ENCODE data around the gene SSTR3.
A peak's percentile ranks its signal among the peaks of the same experiment; 100 is the strongest.

The SSTR3 gene

DNA sequence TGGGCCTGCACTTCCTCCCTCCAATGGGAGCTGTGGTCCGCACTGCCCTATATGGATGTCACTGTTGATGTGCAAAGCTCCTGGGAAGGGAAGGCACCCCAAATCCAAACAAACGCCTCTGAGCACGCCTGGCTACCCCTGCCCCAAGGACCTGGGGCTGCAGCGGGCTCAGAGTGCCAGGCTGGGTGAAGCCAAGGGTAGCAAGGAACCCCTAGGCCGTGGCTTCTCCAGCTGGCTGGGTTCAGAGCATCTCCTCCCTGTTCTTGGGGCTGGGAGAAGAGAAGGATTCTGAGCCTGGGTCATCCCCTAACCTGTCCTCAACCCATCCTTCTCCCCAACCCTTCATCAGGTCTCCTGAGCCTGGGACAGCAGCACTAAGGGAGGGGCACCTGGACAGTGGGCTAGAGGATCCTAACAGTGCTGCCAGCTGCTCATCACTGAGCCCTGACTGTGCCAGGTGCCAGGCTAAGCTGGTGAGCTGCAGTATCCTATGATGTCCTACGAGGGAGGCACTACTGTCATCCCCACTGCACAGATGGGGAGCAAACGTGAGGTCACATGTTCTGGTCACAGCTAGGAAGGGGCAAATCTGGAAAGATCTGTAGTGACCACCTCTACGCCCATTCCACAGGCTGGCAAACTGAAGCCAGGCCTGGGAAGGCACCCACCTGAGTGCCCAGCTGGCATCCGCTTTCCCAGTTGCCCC lies 3.0 kb downstream of the SSTR3 start:
- DNase-seq: peak; percentile 25

DNA sequence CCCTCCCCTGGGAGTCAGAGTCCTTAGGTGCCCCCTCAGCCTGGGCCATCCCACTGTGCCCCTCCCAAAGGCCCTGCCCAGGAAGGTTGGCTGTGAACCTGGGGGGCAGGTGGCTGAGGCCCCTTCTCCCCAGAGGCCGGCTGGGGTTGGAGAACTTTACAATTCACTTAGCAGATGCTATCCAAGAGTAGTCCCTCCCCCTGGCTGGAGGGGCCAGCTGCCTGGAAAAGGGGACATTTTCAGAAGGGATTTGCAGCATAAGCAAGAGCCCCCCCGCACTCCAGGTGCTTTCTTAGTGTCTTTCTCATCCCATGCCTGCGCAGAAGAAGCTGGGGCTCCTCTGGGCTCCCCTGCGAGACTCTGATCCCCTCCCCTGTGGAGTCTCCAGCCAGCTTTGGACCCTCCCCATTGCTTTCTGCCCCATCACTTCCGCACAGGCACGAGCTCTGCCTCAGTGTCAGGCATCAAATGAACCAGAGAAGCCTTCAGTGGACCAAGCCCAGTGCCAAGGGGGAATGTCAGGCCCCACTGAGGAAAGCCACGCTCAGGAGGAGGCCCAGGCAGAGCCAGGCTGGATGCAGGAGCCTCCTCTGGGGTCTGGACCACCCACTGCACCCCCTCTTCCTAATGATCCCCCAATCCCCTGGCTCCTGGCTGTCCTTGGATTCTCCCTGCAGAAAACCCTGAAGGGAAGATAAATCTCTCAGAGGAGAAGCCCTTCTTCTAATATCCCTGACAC lies 3.7 kb downstream of the SSTR3 start:
- peak; percentile 24 for DNase-seq

DNA sequence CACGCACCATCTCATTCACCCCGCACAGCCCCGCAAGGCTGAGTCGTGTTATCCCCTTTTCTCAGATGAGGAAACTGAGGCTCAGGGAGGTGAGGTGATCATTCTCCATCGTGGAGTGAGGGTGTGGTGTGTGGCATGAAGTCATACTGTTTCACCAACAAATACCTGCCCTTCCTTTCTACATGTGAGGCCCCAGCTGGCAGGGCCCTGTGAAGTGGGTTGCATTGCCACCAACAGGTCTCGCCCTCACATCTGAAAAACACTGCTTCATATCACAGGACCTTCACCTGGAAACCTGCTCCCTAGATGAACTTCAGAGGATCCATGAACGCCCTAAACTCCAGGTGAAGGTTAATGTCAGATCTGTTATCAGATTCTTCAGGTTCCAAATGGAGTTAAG lies 4.3 kb downstream of the SSTR3 start:
- DNase-seq: peak; percentile 30

DNA sequence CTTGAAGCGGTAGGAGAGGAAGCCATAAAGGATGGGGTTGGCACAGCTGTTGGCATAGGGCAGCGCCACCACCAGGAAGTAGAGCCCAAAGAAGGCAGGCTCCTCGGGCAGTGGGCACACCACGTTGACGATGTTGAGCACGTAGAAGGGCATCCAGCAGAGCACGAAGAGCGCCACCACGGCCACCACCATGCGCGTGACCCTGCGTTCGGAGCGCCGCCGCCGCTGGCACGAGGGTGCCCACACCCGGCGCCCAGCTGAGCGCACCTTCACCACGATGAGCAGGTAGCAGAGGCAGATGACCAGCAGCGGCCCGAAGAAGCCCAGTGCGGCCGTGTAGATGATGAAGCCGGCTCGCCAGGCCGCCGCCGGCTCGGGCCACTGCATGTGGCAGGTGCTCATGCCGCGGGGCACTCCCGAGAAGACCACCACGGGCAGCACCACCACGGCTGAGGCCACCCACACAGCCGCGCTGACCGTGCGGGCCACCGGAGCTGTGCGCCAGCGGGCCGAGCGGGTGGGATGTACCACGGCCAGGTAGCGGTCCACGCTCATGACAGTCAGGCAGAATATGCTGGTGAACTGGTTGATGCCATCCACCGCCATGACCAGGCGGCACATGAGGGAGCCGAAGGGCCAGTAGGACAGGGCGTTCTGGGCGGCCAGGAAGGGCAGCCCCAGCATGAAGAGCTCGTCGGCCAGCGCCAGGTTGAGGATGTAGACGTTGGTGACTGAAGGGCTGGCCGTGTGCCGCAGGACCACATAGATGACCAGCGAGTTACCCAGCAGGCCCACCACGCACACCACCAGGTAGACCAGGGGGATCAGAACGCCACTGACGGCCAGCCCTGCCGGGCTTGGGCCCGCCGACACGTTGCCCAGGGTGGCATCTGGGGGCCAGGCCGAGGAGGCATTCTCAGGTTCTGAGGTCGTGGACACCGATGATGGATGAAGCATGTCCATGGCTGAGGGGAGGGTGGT lies 5.1 kb downstream of the SSTR3 start:
- peak; percentile 25 for DNase-seq

DNA sequence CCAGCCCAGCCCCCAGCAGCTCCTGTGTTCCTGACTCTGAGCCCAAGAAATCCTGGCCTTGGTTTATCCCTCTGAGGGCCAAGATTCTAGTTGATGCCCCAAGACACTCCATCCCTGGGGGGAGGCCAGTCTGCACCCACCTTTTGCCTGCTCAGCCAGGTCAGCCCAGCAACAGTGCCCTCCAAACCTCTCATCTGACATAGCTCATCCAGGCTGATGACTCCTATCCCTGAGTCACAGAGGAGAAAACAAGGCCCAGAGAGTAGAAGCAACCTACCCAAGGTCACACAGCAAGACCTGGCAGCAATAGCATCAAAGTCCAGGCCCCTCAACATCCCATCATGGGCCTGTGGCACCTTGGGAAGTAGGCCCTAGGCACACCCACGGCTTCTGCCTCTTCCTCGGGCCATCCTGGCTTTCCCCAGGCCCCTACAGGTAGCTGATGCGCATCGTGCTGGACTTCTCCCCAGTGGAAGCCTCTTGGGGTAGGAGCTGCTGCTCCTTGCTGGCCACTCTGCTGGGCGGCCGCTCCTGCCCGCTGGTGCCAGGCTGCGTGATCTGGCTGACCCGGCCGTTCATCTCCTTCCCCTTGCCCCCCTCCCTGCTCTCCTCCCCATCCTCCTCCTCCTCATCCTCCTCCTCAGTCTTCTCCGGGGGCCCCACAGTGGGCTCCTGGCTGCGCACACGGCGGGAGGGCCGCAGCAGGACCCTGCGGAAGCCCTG lies 6.0 kb downstream of the SSTR3 start:
- DNase-seq: peak; percentile 24

DNA sequence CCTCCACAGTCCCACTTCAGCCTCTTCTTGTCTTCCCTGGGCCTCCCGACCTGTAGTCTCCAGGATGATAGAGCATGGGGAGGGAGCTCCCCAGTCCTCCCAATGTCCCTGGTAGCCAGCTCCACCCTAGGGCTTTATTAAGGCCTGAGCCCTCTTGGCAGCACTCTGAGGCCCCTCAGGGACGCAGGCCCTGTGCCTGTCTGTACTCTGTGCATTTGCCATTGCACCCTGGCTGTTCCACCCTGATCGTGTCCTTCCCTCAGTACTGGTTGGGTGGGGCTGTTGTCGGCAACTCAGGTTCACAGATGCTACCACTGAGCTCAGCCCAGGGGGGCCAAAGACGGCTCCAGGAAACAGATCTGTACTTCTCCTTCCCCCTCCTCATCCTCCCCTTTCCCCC lies 7.2 kb downstream of the SSTR3 start:
- peak; percentile 24 for DNase-seq

DNA sequence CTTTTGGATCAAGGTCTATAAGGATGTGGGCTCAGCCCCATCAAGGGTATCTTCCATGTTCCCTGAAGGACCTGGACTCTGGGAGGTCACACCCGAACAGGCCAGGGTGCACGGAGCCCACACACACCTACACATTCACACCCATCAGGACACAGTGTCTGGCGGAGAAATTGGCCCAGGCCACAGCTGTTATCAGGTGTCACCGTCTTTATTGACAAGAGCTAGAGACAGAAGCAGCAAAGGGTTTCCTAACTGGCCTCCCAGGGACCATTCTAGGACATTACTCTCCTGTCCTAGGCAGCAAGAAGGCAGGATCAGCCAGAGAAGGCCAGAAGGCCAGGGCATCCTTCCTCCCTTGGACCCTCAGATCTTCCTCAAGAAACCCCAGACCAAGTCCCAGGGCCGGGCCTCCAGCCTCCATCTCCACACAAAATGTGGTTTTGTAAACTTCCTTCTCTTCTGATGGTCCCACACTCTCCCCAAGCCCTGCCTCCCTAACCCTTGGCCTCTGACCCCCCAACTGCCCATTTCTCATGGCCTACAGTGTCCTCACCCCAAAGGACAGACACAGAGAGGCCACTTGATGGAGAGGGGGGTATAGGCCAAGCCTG lies 8.1 kb downstream of the SSTR3 start:
- peak; percentile 22 for DNase-seq

DNA sequence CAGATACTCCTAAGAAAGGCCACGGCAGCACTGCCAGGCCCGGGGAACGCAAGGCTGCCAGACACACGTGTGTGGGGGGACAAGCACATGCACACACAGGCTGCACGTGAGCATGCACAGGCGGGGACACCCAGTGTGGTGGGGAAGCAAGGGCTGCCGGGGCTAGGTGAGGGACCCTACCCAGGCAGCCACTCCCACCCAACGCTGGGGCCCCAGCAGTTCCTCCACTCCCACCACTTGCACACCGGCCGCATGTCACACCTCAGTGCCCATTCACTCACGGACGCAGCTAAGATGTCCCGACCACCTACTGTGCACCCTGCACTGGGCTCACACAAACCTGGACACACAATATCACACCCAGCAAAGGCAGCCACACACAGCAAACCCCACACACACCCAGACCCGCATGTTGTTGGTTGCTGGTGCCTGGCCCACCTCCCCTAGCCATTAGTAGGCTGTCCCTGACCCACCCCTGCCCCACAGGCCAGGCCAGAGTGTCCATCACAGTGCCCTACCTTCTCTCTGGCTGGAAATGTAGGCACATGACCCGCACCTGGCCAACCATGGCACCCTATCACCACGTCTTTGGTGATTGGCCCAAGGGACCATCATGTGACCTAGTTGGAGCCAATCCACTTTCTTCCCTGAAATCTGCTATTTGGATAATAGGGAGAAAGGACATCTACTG lies 8.8 kb downstream of the SSTR3 start:
- DNase-seq: peak; percentile 40

DNA sequence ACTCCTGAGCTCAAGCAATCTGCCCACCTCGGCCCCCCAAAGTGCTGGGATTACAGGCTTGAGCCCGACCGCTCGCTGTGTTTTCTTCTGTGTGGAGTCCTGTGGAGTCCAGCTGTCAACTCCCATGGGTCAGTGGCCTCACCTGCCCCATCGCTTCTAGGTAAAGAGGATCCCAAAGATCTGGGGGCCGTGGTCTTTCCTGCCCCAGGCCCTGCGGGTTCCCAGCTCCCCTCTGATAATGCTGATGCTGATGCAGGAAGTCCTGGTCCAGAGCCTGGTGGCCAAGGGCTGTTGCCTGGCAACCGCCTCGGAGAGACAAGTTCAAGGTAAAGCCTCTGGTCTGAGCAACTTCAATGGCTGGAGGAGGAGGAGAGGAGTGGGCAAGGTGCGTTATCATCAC lies 9.6 kb downstream of the SSTR3 start:
- peak; percentile 30 for DNase-seq

DNA sequence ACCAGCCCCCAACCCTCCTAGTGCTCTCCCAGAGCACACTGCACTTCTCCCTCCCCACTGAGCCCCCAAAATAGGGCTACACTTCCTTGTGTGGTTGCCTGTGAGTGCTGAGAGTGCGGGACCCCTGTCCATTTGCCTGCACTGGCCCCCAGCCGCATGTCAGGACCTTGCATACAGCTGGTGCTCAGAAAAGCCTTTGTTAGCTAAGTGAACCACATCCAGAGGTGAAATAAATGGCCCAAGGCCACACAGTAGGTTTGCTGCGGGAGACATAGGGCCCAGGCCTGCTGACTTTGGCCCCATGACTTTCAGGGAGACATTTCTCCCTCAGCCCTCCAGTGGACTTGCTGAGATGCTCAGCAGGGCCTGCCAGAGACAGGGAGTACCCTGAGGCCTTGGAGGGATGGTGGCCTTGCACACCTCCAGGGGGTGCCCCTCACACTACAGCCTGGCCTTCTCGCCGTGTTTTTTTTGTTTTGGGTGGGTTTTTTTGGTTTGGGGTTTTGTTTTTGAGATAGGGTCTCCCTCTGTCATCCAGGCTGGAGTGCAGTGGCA lies 10.2 kb downstream of the SSTR3 start:
- DNase-seq: no peak

DNA sequence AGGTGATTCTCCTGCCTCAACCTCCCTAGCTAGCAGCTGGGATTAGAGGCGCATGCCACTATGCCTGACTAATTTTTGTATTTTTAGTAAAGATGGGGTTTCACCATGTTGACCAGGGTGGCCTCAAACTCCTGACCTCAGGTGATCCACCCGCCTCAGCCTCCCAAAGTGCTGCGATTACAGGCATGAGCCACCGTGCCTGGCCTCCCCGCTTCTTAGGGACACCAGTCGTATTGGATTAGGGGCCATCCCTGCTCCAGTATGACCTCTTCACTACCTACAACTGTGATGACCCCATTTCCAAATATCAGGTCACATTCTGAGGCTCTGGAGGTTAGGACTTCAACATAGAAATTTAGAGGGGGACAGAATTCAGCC lies 10.8 kb downstream of the SSTR3 start:
- DNase-seq: peak; percentile 24

DNA sequence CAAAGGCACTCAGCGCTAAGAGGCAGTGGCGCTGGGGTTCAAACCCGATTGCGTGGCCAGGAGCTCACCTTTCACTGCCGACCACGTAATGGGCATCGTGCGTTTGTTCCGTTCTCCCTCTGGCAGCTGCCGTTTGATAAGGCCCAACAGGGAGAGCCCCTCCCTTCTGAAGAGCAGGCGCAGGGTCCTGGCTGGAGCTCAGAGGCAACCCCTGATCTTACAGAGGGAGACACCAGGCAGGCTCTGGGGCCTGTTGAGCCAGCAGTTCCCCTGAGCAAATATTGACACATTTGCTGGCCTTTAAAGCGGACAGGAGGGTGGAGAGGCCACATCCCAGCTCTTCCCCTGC lies 12.5 kb downstream of the SSTR3 start:
- DNase-seq: no peak

DNA sequence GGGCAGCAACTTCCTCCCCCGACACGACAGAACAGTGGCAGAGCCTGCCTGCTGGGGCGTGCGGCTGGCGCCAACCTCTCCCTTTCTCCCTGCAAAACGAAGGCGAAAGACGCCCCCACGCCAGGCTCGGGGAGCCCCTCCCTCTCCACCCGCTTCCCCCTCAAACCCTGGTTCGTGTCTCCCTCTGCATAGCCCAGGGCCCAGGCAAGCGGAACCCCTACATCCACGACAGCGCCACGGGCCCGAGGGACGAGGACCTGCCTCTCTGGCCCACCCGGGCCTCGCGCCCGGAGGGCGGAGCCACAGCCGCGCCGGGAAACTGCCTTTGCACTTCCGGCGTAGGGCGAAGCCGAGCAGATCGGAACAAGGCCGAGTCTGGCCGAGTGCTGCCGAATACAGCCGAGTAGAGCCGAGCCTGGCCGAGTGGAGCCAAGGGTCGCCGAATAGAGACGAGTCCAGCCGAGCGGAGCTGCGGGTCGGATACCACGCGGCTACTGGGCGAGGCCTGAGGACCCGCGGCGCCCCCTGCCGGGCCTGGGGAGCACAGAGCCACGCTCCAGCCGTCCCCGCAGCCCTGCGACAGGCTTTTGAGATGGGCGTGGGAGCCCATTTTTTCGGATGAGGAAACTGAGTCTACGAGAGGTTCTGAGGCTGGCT lies 13.0 kb downstream of the SSTR3 start:
- peak; percentile 99 for DNase-seq

DNA sequence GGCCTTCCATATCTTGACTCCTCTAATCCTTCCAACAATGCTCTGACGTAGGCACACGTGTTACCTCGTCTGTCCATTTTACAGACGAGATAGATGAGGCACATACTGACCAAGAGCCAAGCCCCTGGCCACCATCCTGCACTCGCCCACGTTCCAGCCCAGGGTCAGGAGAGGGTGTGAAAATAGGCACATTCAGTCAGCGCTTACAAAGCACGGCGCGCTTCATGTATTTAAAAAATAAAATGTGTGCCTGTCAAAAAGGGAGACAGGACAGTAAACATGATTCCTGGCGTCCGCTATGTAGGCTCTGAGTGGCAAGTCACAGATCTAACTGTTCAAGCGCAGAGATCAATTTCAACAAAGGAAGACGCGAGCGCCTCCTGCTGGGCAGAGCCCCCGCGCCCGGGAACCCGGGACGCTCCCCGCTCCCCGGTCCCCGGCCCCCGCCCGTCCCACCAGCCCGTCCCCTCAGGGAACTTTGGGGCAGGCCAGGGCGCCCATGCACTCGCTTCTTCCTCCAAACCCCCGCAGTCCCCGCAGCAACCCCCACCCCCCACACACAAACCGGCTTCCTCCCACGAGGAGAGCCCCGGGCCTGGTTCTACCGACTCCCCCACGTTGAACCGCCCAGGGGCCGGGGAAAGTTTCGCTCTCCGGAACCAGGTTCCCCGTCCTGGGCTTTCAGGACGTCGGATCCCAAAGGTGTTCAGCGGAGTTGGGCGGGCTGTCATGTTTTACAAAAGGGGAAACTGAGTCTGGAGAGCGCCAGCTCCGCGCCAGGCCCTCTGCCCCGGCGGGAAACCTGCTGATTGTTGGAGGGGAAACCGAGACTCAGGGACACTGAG lies 13.8 kb downstream of the SSTR3 start:
- peak; percentile 96 for DNase-seq

DNA sequence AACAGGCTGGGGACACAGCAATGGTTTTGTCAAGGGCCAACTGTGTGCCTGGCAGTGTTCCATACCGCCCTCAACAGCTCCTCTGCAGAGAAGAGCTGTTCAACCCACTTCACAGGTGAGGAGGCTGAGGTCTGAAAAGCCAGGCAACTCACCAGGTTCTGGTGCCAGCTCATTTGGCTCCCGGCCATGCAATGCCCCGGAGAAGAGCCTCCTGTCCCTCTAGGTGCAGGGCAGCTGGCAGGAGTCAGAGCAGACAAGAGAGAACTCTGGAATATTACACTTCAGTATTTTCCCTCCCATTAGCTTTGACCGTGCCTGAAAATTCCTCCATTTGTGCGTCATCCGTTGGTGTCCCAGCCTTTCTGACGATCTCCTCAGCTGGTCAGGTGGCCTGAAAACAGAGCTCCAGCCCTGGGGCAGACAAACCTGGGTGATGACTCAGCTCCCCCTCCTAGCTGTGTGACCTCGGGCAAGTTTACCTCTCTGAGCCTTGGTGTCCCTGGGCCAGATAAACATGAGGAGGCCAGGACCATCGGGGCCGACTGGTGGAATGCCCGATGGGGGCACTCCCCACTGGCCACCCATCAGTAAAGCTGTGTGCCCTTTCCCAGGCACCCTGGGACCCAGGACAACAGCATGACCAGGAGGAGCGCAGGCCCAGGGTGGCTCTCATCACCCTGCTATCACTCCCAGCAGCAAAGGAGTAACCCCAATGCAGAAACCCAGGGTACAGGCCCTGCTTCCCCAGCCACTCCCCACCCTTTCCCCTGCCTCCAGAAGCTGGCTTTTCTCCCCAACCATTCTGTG lies 14.6 kb downstream of the SSTR3 start:
- peak; percentile 36 for DNase-seq

DNA sequence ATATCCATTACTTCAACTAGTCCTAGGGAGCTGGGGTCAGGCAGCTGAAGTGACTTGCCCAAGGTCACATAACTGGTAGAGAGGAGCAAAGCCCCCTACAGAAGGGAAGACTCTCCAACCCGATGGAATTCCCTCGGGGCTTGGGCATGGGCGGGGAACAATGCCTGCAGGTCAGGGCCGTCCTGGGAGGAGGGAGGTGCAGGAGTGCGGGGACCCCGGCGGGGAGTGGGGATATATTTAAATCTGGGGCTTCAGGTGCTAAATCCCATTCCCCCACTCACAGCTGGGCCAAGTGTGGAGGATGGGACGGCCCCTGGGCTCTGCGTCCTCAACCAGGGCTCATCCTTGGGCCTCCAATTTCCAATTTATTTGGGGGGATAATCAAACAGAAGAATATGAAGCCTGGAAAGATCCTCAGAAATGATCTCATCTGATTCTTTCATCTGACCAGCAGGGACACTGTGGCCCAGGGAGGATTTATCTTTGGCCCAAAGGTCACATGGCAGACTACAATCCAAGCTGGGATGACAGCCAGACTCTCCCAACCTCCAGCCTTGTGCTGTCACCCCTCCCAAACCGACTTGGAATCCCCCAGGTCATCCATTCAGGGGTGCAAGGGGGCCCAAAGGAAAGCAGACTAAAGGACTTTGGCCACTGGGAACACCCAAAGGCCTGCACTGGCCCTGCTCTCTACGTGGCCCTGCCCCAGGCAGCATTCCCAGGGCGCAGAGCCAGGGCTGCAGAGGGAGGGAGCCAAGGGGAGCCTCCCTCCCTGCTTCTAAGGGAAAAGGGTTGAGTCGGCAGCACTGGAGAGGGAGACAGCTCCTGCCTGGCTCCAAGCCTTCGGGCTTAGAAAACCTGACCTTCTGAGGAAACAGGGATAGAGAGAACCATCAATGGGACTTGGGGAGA lies 15.5 kb downstream of the SSTR3 start:
- DNase-seq: peak; percentile 31

DNA sequence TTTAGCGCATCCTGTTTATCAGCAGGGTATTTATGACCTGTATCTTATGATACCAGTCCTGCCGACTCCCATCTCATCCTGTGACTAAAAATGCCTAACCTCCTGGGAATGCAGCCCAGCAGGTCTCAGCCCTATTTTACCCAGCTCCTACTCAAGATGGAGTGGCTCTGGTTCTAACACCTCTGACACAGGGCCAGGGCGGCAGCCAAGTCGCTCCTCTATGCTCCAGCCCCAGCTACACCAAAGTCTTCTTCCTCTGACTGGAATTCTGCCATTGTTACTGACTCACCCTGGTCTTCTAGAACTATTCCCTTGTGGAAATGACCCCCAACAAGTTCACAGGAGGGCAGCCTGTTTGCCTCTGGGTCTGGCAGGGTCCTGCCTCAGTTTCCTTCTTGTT lies 16.4 kb downstream of the SSTR3 start:
- no peak for DNase-seq

DNA sequence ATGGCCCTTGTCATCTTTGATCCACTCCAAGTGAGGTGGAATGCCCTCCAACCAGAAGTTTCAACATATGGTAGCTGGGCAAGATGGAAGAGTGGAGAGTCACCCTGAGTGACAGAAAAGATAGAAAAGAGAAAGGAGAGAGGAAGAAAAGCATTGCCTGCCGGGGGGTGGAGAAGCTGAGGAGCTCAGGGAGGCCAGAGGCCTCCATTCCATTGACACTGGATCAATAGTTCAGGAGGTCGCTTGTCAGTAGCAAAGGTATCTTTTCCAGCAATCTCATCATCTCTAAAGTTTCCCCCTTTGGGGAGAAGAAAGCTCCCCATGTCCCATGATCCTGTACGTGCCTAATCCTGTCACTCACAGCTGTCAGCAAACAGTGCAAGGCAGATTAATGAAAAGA lies 17.5 kb downstream of the SSTR3 start:
- DNase-seq: no peak
